NB4 (cell line): Measurements from ENCODE around the gene MACO1.
"Not testable (repeated sequence)": the region's sequence is repeated elsewhere in the genome, so short reads cannot be mapped to it uniquely, and the experiment has no call there.

Experiments used
- DNase-seq: peaks from one replicate; pipeline ENCODE4 v3.0.0; 2010; ENCODE audit warnings: low read depth
- H3K4me3 ChIP-seq: one replicate; pipeline ENCODE4 v1.5.1; 2011; ENCODE audit warnings: mild to moderate bottlenecking, low read depth, low read length, moderate library complexity
- MYC ChIP-seq: IDR thresholded peaks from 2 replicates; pipeline ENCODE4 v1.6.1; 2011; ENCODE audit warnings: low read depth, low read length
- POLR2A ChIP-seq: IDR thresholded peaks from 2 replicates; pipeline ENCODE4 v1.6.1; 2011; ENCODE audit warnings: mild to moderate bottlenecking; ENCODE audit not compliant: insufficient read length; ENCODE audit errors: extremely low read depth
- TF ChIP-seq, protein P1 (sequence below): IDR thresholded peaks from 2 replicates; pipeline ENCODE4 v1.6.1; 2011; ENCODE audit warnings: low read depth, low read length
- TF ChIP-seq, protein P2 (sequence below): IDR thresholded peaks from one replicate; pipeline ENCODE4 v1.5.1; 2012; ENCODE audit warnings: low read depth, low read length

MACO1 gene

DNA sequence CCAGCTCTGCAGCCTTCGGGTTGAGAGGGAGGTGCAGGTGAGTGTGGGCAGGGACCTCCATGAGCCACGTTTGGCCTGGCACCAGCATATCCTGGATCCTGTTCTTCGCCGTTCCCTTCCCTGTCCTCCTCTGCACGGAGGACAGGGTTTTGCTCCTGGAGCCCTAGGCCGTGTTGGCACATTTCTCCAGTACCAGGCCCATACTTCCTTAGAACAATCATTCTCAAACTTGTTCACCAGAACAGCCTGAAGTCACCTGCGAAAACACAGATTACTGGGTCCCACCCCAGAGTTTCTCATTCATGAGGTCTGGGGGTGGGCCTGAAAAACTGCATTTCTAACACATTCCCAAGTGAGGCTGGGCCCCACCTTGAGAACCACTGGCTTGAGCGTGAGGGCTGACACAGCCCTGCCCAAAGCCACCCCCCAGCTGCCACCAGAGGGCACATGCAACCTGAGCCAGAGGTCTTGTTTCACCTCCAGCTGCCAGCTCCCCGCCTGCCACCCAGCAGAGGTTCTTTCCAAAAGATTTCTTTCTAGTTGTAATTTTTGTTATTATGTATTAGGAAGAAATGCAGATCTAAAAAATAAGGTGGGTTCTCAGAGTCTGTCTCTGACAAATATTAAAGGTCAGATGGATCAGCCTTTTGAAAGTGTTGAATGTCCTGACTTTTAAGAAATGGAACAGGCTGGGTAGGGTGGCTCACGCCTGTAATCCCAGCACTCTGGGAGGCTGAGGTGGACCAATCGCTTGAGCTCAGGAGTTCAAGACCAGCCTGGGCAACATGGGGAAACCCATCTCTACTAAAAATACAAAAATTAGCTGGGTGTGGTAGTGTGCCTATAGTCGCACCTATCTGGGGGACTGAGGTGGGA lies 73.1 kb downstream of the MACO1 start:
- TF ChIP-seq POLR2A (no peak), MYC (no peak)
- TF ChIP-seq, protein P1, sequence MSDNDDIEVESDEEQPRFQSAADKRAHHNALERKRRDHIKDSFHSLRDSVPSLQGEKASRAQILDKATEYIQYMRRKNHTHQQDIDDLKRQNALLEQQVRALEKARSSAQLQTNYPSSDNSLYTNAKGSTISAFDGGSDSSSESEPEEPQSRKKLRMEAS: peak; percentile 12; the same call in 1 of the 2 replicates
- TF ChIP-seq, protein P2, sequence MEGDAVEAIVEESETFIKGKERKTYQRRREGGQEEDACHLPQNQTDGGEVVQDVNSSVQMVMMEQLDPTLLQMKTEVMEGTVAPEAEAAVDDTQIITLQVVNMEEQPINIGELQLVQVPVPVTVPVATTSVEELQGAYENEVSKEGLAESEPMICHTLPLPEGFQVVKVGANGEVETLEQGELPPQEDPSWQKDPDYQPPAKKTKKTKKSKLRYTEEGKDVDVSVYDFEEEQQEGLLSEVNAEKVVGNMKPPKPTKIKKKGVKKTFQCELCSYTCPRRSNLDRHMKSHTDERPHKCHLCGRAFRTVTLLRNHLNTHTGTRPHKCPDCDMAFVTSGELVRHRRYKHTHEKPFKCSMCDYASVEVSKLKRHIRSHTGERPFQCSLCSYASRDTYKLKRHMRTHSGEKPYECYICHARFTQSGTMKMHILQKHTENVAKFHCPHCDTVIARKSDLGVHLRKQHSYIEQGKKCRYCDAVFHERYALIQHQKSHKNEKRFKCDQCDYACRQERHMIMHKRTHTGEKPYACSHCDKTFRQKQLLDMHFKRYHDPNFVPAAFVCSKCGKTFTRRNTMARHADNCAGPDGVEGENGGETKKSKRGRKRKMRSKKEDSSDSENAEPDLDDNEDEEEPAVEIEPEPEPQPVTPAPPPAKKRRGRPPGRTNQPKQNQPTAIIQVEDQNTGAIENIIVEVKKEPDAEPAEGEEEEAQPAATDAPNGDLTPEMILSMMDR: peak; percentile 68
- no peak overlapping the region for H3K4me3 ChIP-seq
- peak; percentile 63 for DNase-seq

DNA sequence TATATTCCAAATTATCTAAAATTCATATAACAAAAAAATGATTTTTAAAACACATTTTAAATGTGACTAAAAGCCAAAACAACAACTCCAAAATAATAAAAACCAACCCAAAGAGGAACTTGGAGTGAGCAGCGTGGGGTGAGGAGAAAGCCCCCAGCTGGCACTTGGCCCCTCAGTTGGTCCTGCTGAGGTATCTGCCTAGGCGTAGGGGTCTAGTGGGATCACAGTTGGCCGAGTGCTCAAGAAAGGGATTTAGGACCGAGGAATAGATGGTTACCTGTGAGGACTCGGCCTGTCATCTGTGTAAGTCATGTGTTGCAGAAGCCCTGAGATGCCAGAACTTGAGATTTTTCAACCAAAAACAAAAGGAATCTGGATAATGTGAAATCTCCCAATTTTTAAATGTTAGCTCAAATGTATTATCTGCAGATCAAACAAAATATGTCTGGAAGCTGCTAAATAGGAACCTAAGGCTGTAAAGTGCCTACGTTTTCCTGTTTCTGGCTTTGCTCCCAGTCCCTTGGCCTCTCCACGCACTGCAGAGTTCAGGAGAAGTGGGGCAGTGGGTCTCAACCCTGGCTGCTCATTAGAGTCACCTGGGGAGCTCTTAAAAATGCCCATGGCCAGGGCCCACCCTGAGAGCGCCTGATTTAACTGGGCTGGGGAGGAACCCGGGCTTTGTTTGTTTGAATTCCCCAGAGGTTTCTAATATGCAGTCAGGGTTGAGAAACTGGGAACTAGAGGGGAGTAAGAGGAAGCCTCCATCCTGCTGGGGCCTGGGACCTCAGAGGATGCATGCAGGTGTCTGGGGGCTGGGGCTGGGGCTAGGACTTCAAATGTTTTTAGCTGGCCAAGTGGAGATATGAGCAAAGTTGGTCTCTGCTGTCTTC lies 74.3 kb downstream of the MACO1 start:
- H3K4me3 ChIP-seq: no peak overlapping the region
- TF ChIP-seq, protein P1: no peak
- TF ChIP-seq POLR2A: no peak
- TF ChIP-seq, protein P2: no peak
- no peak; the same call in 1 of the 2 replicates for TF ChIP-seq MYC
- DNase-seq: peak; percentile 83

DNA sequence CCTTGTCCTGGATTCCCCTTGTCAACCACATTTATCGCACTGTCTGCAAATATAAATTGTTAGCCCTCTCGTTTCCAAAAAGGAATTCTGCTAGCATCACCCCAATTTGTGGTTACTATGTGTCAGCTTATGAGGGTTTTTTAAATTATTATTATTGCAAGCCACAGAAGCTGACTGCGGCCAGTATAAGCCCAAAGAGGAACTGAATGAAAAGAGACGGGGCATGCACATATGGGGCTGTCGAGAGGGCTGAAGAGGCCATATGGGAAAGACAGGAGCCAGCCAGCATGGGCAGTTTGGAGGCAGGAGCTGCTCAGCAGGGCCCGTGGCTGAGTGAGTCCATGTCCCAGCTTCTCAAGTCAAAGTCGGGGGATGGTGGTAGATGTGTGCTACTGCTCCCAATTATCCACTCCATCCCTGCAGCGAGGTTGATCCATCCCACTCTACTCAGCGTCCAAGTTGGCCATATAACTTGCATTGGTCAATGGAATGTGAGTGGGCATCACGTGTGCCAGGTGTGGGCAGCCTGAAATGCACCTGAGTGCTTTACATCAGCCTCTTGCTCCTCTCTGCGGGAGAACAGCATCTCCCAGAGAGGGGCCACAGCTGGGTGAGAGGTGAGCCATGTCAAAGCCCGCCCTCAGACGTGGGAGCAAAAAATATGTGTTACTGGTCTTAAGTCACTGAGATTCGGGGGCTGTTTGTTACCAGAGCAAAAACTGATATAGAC lies 75.1 kb downstream of the MACO1 start:
- H3K4me3 ChIP-seq: no peak overlapping the region
- peak; percentile 65 for DNase-seq
- TF ChIP-seq MYC (no peak), POLR2A (no peak)
- TF ChIP-seq, protein P2: no peak
- TF ChIP-seq, protein P1: no peak

GRCh38 chr1:25506566-25507463 lies 76.1 kb downstream of the MACO1 start:
- not testable (repeated sequence) for H3K4me3 ChIP-seq, DNase-seq

- TF ChIP-seq POLR2A (no peak), MYC (no peak)
- TF ChIP-seq, protein P1: no peak
- TF ChIP-seq, protein P2: no peak
- no peak for DNase-seq
- no peak overlapping the region for H3K4me3 ChIP-seq
These were observed 83.0 kb downstream of the MACO1 start for GRCh38 chr1:25513666-25514065.
